Skeletal muscle tissue (tissue), 4 donors: ENCODE data around the gene ZNF516. TPM values are rescaled to one million over a fixed set of nuclear protein-coding genes. Genes with fewer than 3 reads are reported as not detected.

ENCODE experiments used
- H3K27ac ChIP-seq: one replicate; pipeline ENCODE4 v1.7.0; 2013; ENCODE audit warnings: mild to moderate bottlenecking, low read depth, low read length, inconsistent platforms
- H3K27me3 ChIP-seq, 3 donors: one replicate each; pipeline ENCODE4 v1.7.0; 2013; ENCODE audit warnings: low read length in 3 of 3; ENCODE audit not compliant: control insufficient read depth in 3 of 3, insufficient read depth in 3 of 3
- H3K36me3 ChIP-seq, 3 donors: one replicate each; pipeline ENCODE4 v1.7.0; 2013; ENCODE audit warnings: low read length in 3 of 3; ENCODE audit not compliant: control insufficient read depth in 3 of 3, insufficient read depth in 3 of 3
- H3K4me1 ChIP-seq, 3 donors: one replicate each; pipeline ENCODE4 v1.7.0; 2013; ENCODE audit warnings: low read length in 3 of 3, mild to moderate bottlenecking in 3 of 3; ENCODE audit not compliant: control insufficient read depth in 3 of 3, insufficient read depth in 3 of 3
- H3K4me3 ChIP-seq, 3 donors: one replicate each; pipeline ENCODE4 v1.7.0; 2013; ENCODE audit warnings: low read length in 3 of 3
- H3K9ac ChIP-seq, 3 donors: one replicate each; pipeline ENCODE4 v1.7.0; 2013; ENCODE audit warnings: low read length in 3 of 3, mild to moderate bottlenecking in 3 of 3, moderate library complexity in 2 of 3, low read depth in 1 of 3
- H3K9me3 ChIP-seq, 3 donors: one replicate each; pipeline ENCODE4 v1.7.0; 2013; ENCODE audit warnings: low read length in 3 of 3; ENCODE audit not compliant: control insufficient read depth in 3 of 3
- total RNA-seq: library from RNA; depleted of rRNA; stranded (reverse); fragments of >200 nt; gene quantifications from one replicate; pipeline ENCODE4 v1.2.3, GENCODE V29; 2014
- donor health status: Osteomylitis.

Gene ZNF516
- total RNA-seq, 1 donor from 2014 or later, result 33.9 TPM

GRCh38 chr18:76445275-76445674 lies 49.8 kb downstream of the ZNF516 start:
- H3K9me3 ChIP-seq, result no peaks in the 10 kb centered on the region
- peaks cover 14 to 20% (median 18%) of the 10 kb centered on the region in 3 donors for H3K36me3 ChIP-seq
- peak overlapping the region in 1 of 3 donors; percentile 33 for H3K9ac ChIP-seq
- no peaks in the 10 kb centered on the region for H3K27me3 ChIP-seq
- H3K27ac ChIP-seq, result no peak overlapping the region
- H3K4me1 ChIP-seq, result peaks cover 41 to 56% (median 48%) of the 10 kb centered on the region in 3 donors
- H3K4me3 ChIP-seq, result no peak overlapping the region

GRCh38 chr18:76444446-76445105 lies 50.5 kb downstream of the ZNF516 start:
- H3K27me3 ChIP-seq, result no peaks in the 10 kb centered on the region

GRCh38 chr18:76443519-76444445 lies 51.3 kb downstream of the ZNF516 start:
- H3K4me1 ChIP-seq, result peaks cover 33 to 45% (median 42%) of the 10 kb centered on the region in 3 donors
- H3K27ac ChIP-seq, result no peak overlapping the region

More at GRCh38 chr18:76444446-76445105, 50.5 kb downstream of the ZNF516 start:
- Histone ChIP-seq H3K4me1 (peaks cover 38 to 53% (median 48%) of the 10 kb centered on the region in 3 donors), H3K36me3 (peaks cover 18 to 20% (median 19%) of the 10 kb centered on the region in 3 donors), H3K4me3 (no peak overlapping the region), H3K27ac (no peak overlapping the region), H3K9me3 (no peaks in the 10 kb centered on the region), H3K9ac (no peak overlapping the region)

GRCh38 chr18:76442413-76443171 lies 52.5 kb downstream of the ZNF516 start:
- Histone ChIP-seq H3K4me1 (peaks cover 27 to 38% (median 35%) of the 10 kb centered on the region in 3 donors), H3K36me3 (peaks cover 19 to 22% (median 20%) of the 10 kb centered on the region in 3 donors), H3K9ac (no peak overlapping the region), H3K27me3 (no peaks in the 10 kb centered on the region), H3K27ac (no peak overlapping the region), H3K4me3 (no peak overlapping the region), H3K9me3 (no peaks in the 10 kb centered on the region)

More at GRCh38 chr18:76443519-76444445, 51.3 kb downstream of the ZNF516 start:
- no peaks in the 10 kb centered on the region for H3K27me3 ChIP-seq
- H3K36me3 ChIP-seq, result peaks cover 18 to 20% (median 19%) of the 10 kb centered on the region in 3 donors
- no peak overlapping the region for H3K4me3 ChIP-seq
- no peaks in the 10 kb centered on the region for H3K9me3 ChIP-seq
- H3K9ac ChIP-seq, result no peak overlapping the region

GRCh38 chr18:76441668-76442412 lies 53.2 kb downstream of the ZNF516 start:
- Histone ChIP-seq H3K4me1 (peaks cover 21 to 31% (median 31%) of the 10 kb centered on the region in 3 donors), H3K27ac (no peak overlapping the region), H3K27me3 (no peaks in the 10 kb centered on the region), H3K9me3 (no peaks in the 10 kb centered on the region), H3K4me3 (no peak overlapping the region), H3K9ac (no peak overlapping the region), H3K36me3 (peaks cover 22 to 24% (median 23%) of the 10 kb centered on the region in 3 donors)

GRCh38 chr18:76441002-76441667 lies 53.9 kb downstream of the ZNF516 start:
- Histone ChIP-seq H3K4me3 (no peak overlapping the region), H3K27ac (no peak overlapping the region), H3K9me3 (no peaks in the 10 kb centered on the region), H3K4me1 (peaks cover 15 to 27% (median 26%) of the 10 kb centered on the region in 3 donors), H3K9ac (no peak overlapping the region), H3K36me3 (peaks cover 23 to 26% (median 24%) of the 10 kb centered on the region in 3 donors), H3K27me3 (no peaks in the 10 kb centered on the region)

- Histone ChIP-seq H3K4me1 (peaks cover 0 to 6% (median 3%) of the 10 kb centered on the region in 3 donors), H3K9me3 (no peaks in the 10 kb centered on the region), H3K27ac (no peak overlapping the region), H3K27me3 (no peaks in the 10 kb centered on the region), H3K4me3 (no peak overlapping the region), H3K9ac (no peak overlapping the region), H3K36me3 (peaks cover 32 to 38% (median 34%) of the 10 kb centered on the region in 3 donors)
Observed at GRCh38 chr18:76437910-76438309, 57.1 kb downstream of the ZNF516 start.

GRCh38 chr18:76437011-76437410 lies 58.0 kb downstream of the ZNF516 start:
- H3K9ac ChIP-seq, result no peak overlapping the region
- no peaks in the 10 kb centered on the region for H3K9me3 ChIP-seq
- H3K4me1 ChIP-seq, result peaks cover 0 to 9% (median 3%) of the 10 kb centered on the region in 3 donors
- H3K4me3 ChIP-seq, result no peak overlapping the region
- no peaks in the 10 kb centered on the region for H3K27me3 ChIP-seq
- peaks cover 26 to 38% (median 34%) of the 10 kb centered on the region in 3 donors for H3K36me3 ChIP-seq
- no peak overlapping the region for H3K27ac ChIP-seq
